ENCODE results near the gene SLC25A18.

DNA sequence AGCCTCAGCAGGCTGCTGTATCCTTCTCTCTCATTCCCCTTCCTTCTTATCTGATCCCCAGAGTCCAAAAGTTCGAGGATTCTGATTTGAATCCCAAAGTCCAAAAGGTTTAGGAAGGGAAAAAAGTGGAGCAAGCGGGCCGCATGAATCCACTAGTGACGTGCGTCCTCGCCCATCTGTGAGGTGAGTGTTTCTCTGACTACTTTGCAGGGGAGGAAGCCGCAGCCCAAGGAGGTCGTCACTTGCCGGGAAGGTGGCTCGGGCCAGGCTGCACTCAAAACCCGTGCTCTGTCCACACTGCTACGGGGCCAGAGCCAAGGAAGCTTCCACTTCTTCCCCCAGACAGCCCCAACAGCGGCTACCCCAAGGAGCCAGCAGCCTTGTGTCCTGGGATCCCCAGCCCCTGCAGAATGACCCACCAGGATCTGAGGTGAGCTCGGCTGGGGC, 16.3 kb downstream of the SLC25A18 start:
- TF ChIP-seq, protein P1, sequence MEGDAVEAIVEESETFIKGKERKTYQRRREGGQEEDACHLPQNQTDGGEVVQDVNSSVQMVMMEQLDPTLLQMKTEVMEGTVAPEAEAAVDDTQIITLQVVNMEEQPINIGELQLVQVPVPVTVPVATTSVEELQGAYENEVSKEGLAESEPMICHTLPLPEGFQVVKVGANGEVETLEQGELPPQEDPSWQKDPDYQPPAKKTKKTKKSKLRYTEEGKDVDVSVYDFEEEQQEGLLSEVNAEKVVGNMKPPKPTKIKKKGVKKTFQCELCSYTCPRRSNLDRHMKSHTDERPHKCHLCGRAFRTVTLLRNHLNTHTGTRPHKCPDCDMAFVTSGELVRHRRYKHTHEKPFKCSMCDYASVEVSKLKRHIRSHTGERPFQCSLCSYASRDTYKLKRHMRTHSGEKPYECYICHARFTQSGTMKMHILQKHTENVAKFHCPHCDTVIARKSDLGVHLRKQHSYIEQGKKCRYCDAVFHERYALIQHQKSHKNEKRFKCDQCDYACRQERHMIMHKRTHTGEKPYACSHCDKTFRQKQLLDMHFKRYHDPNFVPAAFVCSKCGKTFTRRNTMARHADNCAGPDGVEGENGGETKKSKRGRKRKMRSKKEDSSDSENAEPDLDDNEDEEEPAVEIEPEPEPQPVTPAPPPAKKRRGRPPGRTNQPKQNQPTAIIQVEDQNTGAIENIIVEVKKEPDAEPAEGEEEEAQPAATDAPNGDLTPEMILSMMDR (IDR thresholded peaks at IDR 0.05; ENCODE audit: low read length) = no peak
- no peak for TF ChIP-seq EZH2 (optimal IDR thresholded peaks at IDR 0.05; ENCODE audit: low read depth, low read length)

Measured in MM.1S (cell line).